C4-2B (cell line): ENCODE results near the gene ANAPC2.

Experiments used
- CTCF ChIP-seq: fragments of 450-650 bp; conservative IDR thresholded peaks from 2 replicates; pipeline ENCODE4 v1.5.1; 2017; ENCODE audit warnings: mild to moderate bottlenecking
- ZFX ChIP-seq: fragments of 450-650 bp; IDR thresholded peaks from 2 replicates; pipeline ENCODE4 v1.6.1; 2017

GRCh38 chr9:137143459-137143858 is 44.9 kb downstream of the ANAPC2 start:
- TF ChIP-seq CTCF (no peak), ZFX (no peak)
